DND-41 (cell line): Measurements from ENCODE around the gene ZDHHC17.

Experiments
- ATAC-seq: fragments of 200-7000 bp; cut with Tn5 transposase; 3 replicates; pipeline ENCODE4 v1.9.1; 2021; ENCODE audit warnings: low read depth; ENCODE audit not compliant: insufficient read depth
- DNase-seq: peaks from one replicate; pipeline ENCODE4 v3.0.0-alpha.2; 2020
- H2AFZ ChIP-seq: 2 replicates; pipeline ENCODE4 v1.6.0; 2012; ENCODE audit warnings: low read depth, low read length
- H3K27ac ChIP-seq: 2 replicates; pipeline ENCODE4 v1.5.1; 2012; ENCODE audit warnings: low read length, inconsistent platforms
- H3K27me3 ChIP-seq: fragments of 200-600 bp; sonication (generic); 2 replicates; pipeline ENCODE4 v1.6.0; 2012; ENCODE audit warnings: low read length, mild to moderate bottlenecking, inconsistent platforms; ENCODE audit not compliant: insufficient read depth, poor library complexity
- H3K36me3 ChIP-seq: 2 replicates; pipeline ENCODE4 v1.5.1; 2012; ENCODE audit warnings: low read length, inconsistent platforms; ENCODE audit not compliant: insufficient read depth
- H3K4me1 ChIP-seq: 2 replicates; pipeline ENCODE4 v1.5.1; 2012; ENCODE audit warnings: mild to moderate bottlenecking, low read length; ENCODE audit not compliant: insufficient read depth
- H3K4me2 ChIP-seq: 2 replicates; pipeline ENCODE4 v1.6.0; 2012; ENCODE audit warnings: mild to moderate bottlenecking, moderate library complexity, low read length, inconsistent platforms; ENCODE audit not compliant: insufficient read depth
- H3K4me3 ChIP-seq, 2 experiments: fragments of 200-600 bp in 1 of 2; shearing (Covaris generic) in 1 of 2; 2 replicates each; pipeline ENCODE4 v1.5.1; 2012 to 2016; ENCODE audit warnings: inconsistent platforms in 2 of 2, low read length in 2 of 2, mild to moderate bottlenecking in 2 of 2, low read depth in 1 of 2, moderate library complexity in 1 of 2
- H3K79me2 ChIP-seq: 2 replicates; pipeline ENCODE4 v1.6.0; 2012; ENCODE audit warnings: low read length, inconsistent platforms; ENCODE audit not compliant: insufficient read depth
- H3K9ac ChIP-seq: 2 replicates; pipeline ENCODE4 v1.6.0; 2012; ENCODE audit warnings: low read depth, mild to moderate bottlenecking, inconsistent platforms, low read length, moderate library complexity
- H3K9me3 ChIP-seq: 2 replicates; pipeline ENCODE4 v1.5.1; 2012; ENCODE audit warnings: low read length, moderate library complexity, mild to moderate bottlenecking, inconsistent platforms; ENCODE audit not compliant: insufficient read depth, severe bottlenecking
- H4K20me1 ChIP-seq: 2 replicates; pipeline ENCODE4 v1.6.0; 2012; ENCODE audit warnings: low read length; ENCODE audit not compliant: insufficient read depth
- CTCF ChIP-seq: IDR thresholded peaks from 2 replicates; pipeline ENCODE4 v1.5.1; 2012; ENCODE audit warnings: borderline replicate concordance, low read length, moderate library complexity, mild to moderate bottlenecking; ENCODE audit not compliant: poor library complexity, severe bottlenecking; ENCODE audit errors: extremely low read depth
- EZH2 ChIP-seq: IDR thresholded peaks from 3 replicates; pipeline ENCODE4 v1.6.1; 2012; ENCODE audit warnings: borderline replicate concordance, low read depth, mild to moderate bottlenecking, moderate library complexity, low read length, inconsistent platforms; ENCODE audit not compliant: severe bottlenecking

The ZDHHC17 gene

DNA sequence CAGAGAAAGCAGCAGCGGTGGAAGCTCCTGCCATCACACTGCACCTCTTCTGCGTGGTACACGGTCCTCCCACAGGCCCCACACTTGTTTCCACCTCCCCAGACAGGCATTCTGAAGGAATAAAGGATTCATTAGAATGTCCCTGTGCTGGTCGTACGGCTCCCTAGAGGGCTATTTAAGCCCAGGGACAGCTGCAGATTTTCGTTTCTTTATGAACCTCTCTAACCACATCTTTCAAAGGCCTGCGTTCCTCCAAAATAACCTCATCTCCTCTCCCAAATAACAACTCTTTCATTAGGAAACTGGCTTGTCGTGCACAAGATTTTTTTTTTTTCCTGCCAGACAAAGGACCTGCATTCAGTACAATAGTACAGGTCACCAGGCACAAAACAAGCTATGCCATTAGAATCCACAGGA lies 102.2 kb downstream of the ZDHHC17 start:
- no peak overlapping the region for H3K4me2 ChIP-seq
- no peak overlapping the region for H3K4me3 ChIP-seq
- ATAC-seq (no peak), DNase-seq (no peak)
- H3K36me3 ChIP-seq = no peaks in the 10 kb centered on the region
- H4K20me1 ChIP-seq = no peaks in the 10 kb centered on the region
- TF ChIP-seq EZH2 = no peak
- TF ChIP-seq CTCF = no peak
- no peaks in the 10 kb centered on the region for H3K4me1 ChIP-seq
- H3K79me2 ChIP-seq = no peaks in the 10 kb centered on the region
- no peaks in the 10 kb centered on the region for H3K27me3 ChIP-seq
- H2AFZ ChIP-seq = no peak overlapping the region
- no peaks in the 10 kb centered on the region for H3K9me3 ChIP-seq
- H3K9ac ChIP-seq = no peak overlapping the region
- H3K27ac ChIP-seq = no peak overlapping the region

- H3K36me3 ChIP-seq = no peaks in the 10 kb centered on the region
- DNase-seq (no peak), ATAC-seq (no peak)
- no peaks in the 10 kb centered on the region for H3K79me2 ChIP-seq
- no peak for TF ChIP-seq EZH2
- no peak overlapping the region for H3K4me2 ChIP-seq
- H3K27me3 ChIP-seq = no peaks in the 10 kb centered on the region
- H3K27ac ChIP-seq = no peak overlapping the region
- H4K20me1 ChIP-seq = no peaks in the 10 kb centered on the region
- H3K9ac ChIP-seq = no peak overlapping the region
- no peaks in the 10 kb centered on the region for H3K4me1 ChIP-seq
- no peak overlapping the region for H3K4me3 ChIP-seq
- H2AFZ ChIP-seq = no peak overlapping the region
- H3K9me3 ChIP-seq = no peaks in the 10 kb centered on the region
Observed at GRCh38 chr12:76866726-76867125, 102.8 kb downstream of the ZDHHC17 start.

GRCh38 chr12:76871082-76871481 lies 107.2 kb downstream of the ZDHHC17 start:
- DNase-seq (no peak), ATAC-seq (no peak)
- no peaks in the 10 kb centered on the region for H3K27me3 ChIP-seq
- no peaks in the 10 kb centered on the region for H3K36me3 ChIP-seq
- H3K9me3 ChIP-seq = no peaks in the 10 kb centered on the region
- H3K4me2 ChIP-seq = no peak overlapping the region
- H4K20me1 ChIP-seq = no peaks in the 10 kb centered on the region
- H3K4me1 ChIP-seq = no peaks in the 10 kb centered on the region
- TF ChIP-seq CTCF = no peak
- TF ChIP-seq EZH2 = no peak
- no peaks in the 10 kb centered on the region for H3K79me2 ChIP-seq
- H2AFZ ChIP-seq = no peak overlapping the region
- no peak overlapping the region for H3K27ac ChIP-seq
- no peak overlapping the region for H3K4me3 ChIP-seq
- H3K9ac ChIP-seq = no peak overlapping the region

DNA sequence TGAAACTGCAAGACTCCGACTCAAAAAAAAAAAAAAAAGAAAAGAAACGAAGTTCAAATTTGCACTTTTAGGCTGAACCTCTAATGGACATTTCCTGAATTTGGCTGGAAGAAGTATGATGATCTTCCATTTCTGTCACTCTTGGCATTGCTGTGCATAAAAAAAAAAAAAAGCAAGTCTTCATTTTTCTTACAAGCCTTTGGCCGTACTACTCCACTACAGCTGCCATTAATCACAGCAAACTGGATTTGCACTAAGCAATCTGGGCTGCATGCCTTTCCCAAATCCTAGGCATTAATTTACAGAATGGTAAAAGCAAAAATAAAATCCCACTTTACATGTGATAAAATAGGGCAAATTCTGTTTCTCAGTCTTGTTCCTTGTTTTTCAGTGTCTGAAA lies 107.8 kb downstream of the ZDHHC17 start:
- H3K79me2 ChIP-seq = no peaks in the 10 kb centered on the region
- no peak overlapping the region for H3K4me3 ChIP-seq
- H4K20me1 ChIP-seq = no peaks in the 10 kb centered on the region
- no peaks in the 10 kb centered on the region for H3K36me3 ChIP-seq
- DNase-seq (no peak), ATAC-seq (no peak)
- H3K4me1 ChIP-seq = no peaks in the 10 kb centered on the region
- no peak overlapping the region for H3K27ac ChIP-seq
- H3K9me3 ChIP-seq = no peaks in the 10 kb centered on the region
- no peaks in the 10 kb centered on the region for H3K27me3 ChIP-seq
- no peak overlapping the region for H3K4me2 ChIP-seq
- no peak for TF ChIP-seq CTCF
- TF ChIP-seq EZH2 = no peak
- H3K9ac ChIP-seq = no peak overlapping the region
- H2AFZ ChIP-seq = no peak overlapping the region
